CD14-positive monocyte (primary cell): Measurements from ENCODE around the gene KRTAP10-4. TPM values are rescaled to one million over a fixed set of nuclear protein-coding genes. Genes with fewer than 3 reads are reported as not detected.
"Not testable (repeated sequence)": the region's sequence is repeated elsewhere in the genome, so short reads cannot be mapped to it uniquely, and the experiment has no call there.

ENCODE experiments used
- DNase-seq, 3 donors: peaks; one replicate each; pipeline ENCODE4 v3.0.0-alpha.2; 2011 to 2022
- H2AFZ ChIP-seq: 2 replicates; pipeline ENCODE4 v1.6.0; 2012; ENCODE audit warnings: mild to moderate bottlenecking, low read depth, low read length, inconsistent platforms; ENCODE audit not compliant: insufficient read depth, poor library complexity, severe bottlenecking
- H3K27ac ChIP-seq, 2 donors: 1 replicate in 1 of 2; 2 replicates in 1 of 2; pipeline ENCODE4 v1.5.1; 2012 to 2013; ENCODE audit warnings: low read length in 2 of 2, control low read depth in 1 of 2, inconsistent platforms in 1 of 2, low read depth in 1 of 2, mild to moderate bottlenecking in 1 of 2
- H3K27me3 ChIP-seq, 2 donors: one replicate each; pipeline versions ENCODE4 v1.6.0 to v1.6.1; 2011 to 2013; ENCODE audit warnings: low read length in 2 of 2; ENCODE audit not compliant: control insufficient read depth in 2 of 2, insufficient read depth in 2 of 2
- H3K36me3 ChIP-seq, 2 donors: replicated peaks in 1 of 2; 1 replicate in 1 of 2; 2 replicates in 1 of 2; pipeline versions ENCODE4 v1.5.1 to v1.6.1; 2012 to 2013; ENCODE audit warnings: low read length in 2 of 2, control low read depth in 1 of 2, inconsistent platforms in 1 of 2, mild to moderate bottlenecking in 1 of 2; ENCODE audit not compliant: insufficient read depth in 2 of 2, control insufficient read depth in 1 of 2
- H3K4me1 ChIP-seq, 2 donors: 1 replicate in 1 of 2; 2 replicates in 1 of 2; pipeline versions ENCODE4 v1.5.1 to v1.6.1; 2012 to 2013; ENCODE audit warnings: low read length in 2 of 2, control low read depth in 1 of 2, inconsistent platforms in 1 of 2, mild to moderate bottlenecking in 1 of 2, moderate library complexity in 1 of 2; ENCODE audit not compliant: insufficient read depth in 2 of 2, control insufficient read depth in 1 of 2
- H3K4me2 ChIP-seq: replicated peaks from 2 replicates; pipeline ENCODE3; 2012; ENCODE audit warnings: low read length, moderate library complexity, mild to moderate bottlenecking; ENCODE audit not compliant: poor library complexity, severe bottlenecking; ENCODE audit errors: extremely low read depth
- H3K4me3 ChIP-seq, 3 experiments: fragments of 200-600 bp in 1 of 3; sonication (generic) in 1 of 3; replicated peaks in 1 of 3; 1 replicate in 2 of 3; 2 replicates in 1 of 3; pipeline ENCODE4 v1.5.1; 2011 to 2013; ENCODE audit warnings: low read length in 3 of 3, mild to moderate bottlenecking in 3 of 3, control low read depth in 2 of 3, low read depth in 2 of 3, inconsistent platforms in 1 of 3, moderate library complexity in 1 of 3
- H3K79me2 ChIP-seq: 2 replicates; pipeline ENCODE4 v1.6.0; 2012; ENCODE audit warnings: mild to moderate bottlenecking, control low read depth, inconsistent platforms, low read length, moderate library complexity; ENCODE audit not compliant: insufficient read depth
- H3K9ac ChIP-seq: 2 replicates; pipeline ENCODE4 v1.6.0; 2017; ENCODE audit warnings: low read length, mild to moderate bottlenecking; ENCODE audit not compliant: insufficient read depth, poor library complexity, severe bottlenecking
- H3K9me3 ChIP-seq, 2 donors: replicated peaks in 1 of 2; 1 replicate in 1 of 2; 2 replicates in 1 of 2; pipeline versions ENCODE4 v1.5.1 to v1.6.1; 2012 to 2013; ENCODE audit warnings: low read length in 2 of 2, control low read depth in 1 of 2; ENCODE audit not compliant: control insufficient read depth in 1 of 2, insufficient read depth in 1 of 2
- H4K20me1 ChIP-seq: 2 replicates; pipeline ENCODE4 v1.6.0; 2012; ENCODE audit warnings: mild to moderate bottlenecking, low read length, control low read depth, moderate library complexity; ENCODE audit not compliant: insufficient read depth
- H3K27ac Mint-ChIP-seq, 7 donors: one replicate each; pipeline ENCODE4 v1.8.0; 2020; ENCODE audit warnings: mild to moderate bottlenecking in 7 of 7, mixed read lengths in 7 of 7, moderate library complexity in 6 of 7, inconsistent platforms in 2 of 7
- H3K27me3 Mint-ChIP-seq, 3 donors: one replicate each; pipeline ENCODE4 v1.8.0; 2021 to 2022; ENCODE audit warnings: low read depth in 3 of 3, mild to moderate bottlenecking in 3 of 3, mixed read lengths in 3 of 3, moderate library complexity in 3 of 3, inconsistent platforms in 1 of 3
- H3K36me3 Mint-ChIP-seq, 2 donors: one replicate each; pipeline ENCODE4 v1.8.0; 2020; ENCODE audit warnings: mixed read lengths in 2 of 2, inconsistent platforms in 1 of 2, mild to moderate bottlenecking in 1 of 2
- H3K4me1 Mint-ChIP-seq: one replicate; pipeline ENCODE4 v1.8.0; 2020; ENCODE audit warnings: mild to moderate bottlenecking, mixed read lengths
- H3K4me3 Mint-ChIP-seq, 2 donors: one replicate each; pipeline ENCODE4 v1.8.0; 2020; ENCODE audit warnings: mild to moderate bottlenecking in 2 of 2, mixed read lengths in 2 of 2, moderate library complexity in 1 of 2
- H3K9me3 Mint-ChIP-seq, 7 donors: one replicate each; pipeline ENCODE4 v1.8.0; 2020 to 2022; ENCODE audit warnings: mixed read lengths in 7 of 7, mild to moderate bottlenecking in 6 of 7, moderate library complexity in 6 of 7, inconsistent platforms in 2 of 7
- CTCF ChIP-seq: fragments of 200-600 bp; IDR thresholded peaks from one replicate; pipeline ENCODE4 v1.8.0; 2022; ENCODE audit warnings: antibody characterized with exemption, mild to moderate bottlenecking
- WGBS: methylation state at CpG from one replicate; pipeline ENCODE4 v1.1.5; 2013; ENCODE audit warnings: missing lambda C conversion rate; ENCODE audit not compliant: insufficient coverage; 5-methylcytosine and 5-hydroxymethylcytosine counted together
- intact Hi-C, 2 donors: fragments of 100-400 bp; cut with micrococcal nuclease; formaldehyde crosslinking; loops; one replicate each; pipeline versions ENCODE4 v1.15.0 to v1.15.1; 2023
- polyA plus RNA-seq, 3 donors: library from polyadenylated mRNA; depleted of rRNA in 1 of 3; unstranded in 2 of 3; stranded (reverse) in 1 of 3; fragments of 300-500 nt in 2 of 3; fragments of >200 nt in 1 of 3; fragmentation: Illumina TruSeq in 2 of 3; gene quantifications; 1 replicate in 2 of 3; 2 replicates in 1 of 3; pipeline ENCODE4 v1.2.3, GENCODE V29; 2012 to 2021

KRTAP10-4 gene
- polyA plus RNA-seq, 3 donors, result not detected

GRCh38 chr21:44579833-44580144 lies 6.3 kb downstream of the KRTAP10-4 start:
- Mint-ChIP-seq H3K36me3 (no peaks in the 10 kb centered on the region), H3K4me1 (no peaks in the 10 kb centered on the region), H3K27me3 (peaks cover 10 to 34% (median 11%) of the 10 kb centered on the region in 3 donors), H3K27ac (peak overlapping the region in 2 of 7 donors; percentile 20 to 48), H3K4me3 (peak overlapping the region in 1 of 2 donors; percentile 26), H3K9me3 (peaks cover 21 to 63% (median 50%) of the 10 kb centered on the region in 7 donors)
- Histone ChIP-seq H3K9me3 (peaks cover 11 to 44% of the 10 kb centered on the region in 2 donors), H3K9ac (no peak overlapping the region), H3K27ac (no peak overlapping the region), H3K27me3 (peaks cover 0 to 7% of the 10 kb centered on the region in 2 donors), H2AFZ (no peak overlapping the region), H3K79me2 (no peaks in the 10 kb centered on the region), H3K36me3 (no peaks in the 10 kb centered on the region), H3K4me2 (no peak overlapping the region), H4K20me1 (no peaks in the 10 kb centered on the region), H3K4me3 (no peak overlapping the region), H3K4me1 (no peaks in the 10 kb centered on the region)
- DNase-seq, result no peak
- TF ChIP-seq CTCF, result no peak
- intact Hi-C loops, result no loop called here
- WGBS, result 69% methylated on average over 7 of the region's 7 CpGs

GRCh38 chr21:44580231-44580821 lies 6.8 kb downstream of the KRTAP10-4 start, which contains the start of gene KRTAP10-5:
Gene KRTAP10-5, minus strand, starts transcription at chr21:44580604. Its CDS starts 26 bp downstream, at chr21:44580578.
- H3K79me2 ChIP-seq, H3K4me3 ChIP-seq, H3K27me3 ChIP-seq, H3K4me1 Mint-ChIP-seq, H2AFZ ChIP-seq, intact Hi-C loops, H3K36me3 ChIP-seq, H3K4me1 ChIP-seq, H3K36me3 Mint-ChIP-seq, DNase-seq, H3K4me2 ChIP-seq, H3K27ac ChIP-seq, H3K9ac ChIP-seq, H4K20me1 ChIP-seq: not testable (repeated sequence)
- Mint-ChIP-seq H3K27me3 (peaks cover 11 to 36% (median 14%) of the 10 kb centered on the region in 3 donors), H3K9me3 (peaks cover 21 to 58% (median 50%) of the 10 kb centered on the region in 7 donors), H3K27ac (peak within 1 kb of the TSS in 2 of 7 donors; percentile 20 to 48), H3K4me3 (peak within 1 kb of the TSS in 1 of 2 donors; percentile 26)
- H3K9me3 ChIP-seq, result peaks cover 11 to 44% of the 10 kb centered on the region in 2 donors
- 61% methylated on average over 8 of the region's 19 CpGs for WGBS
